Measurements from ENCODE around the gene TRIO.

Gene TRIO

GRCh38 chr5:14469551-14470377 lies 326.6 kb downstream of the TRIO start:
- no peak for DNase-seq

GRCh38 chr5:14471507-14471906 lies 328.4 kb downstream of the TRIO start:
- no peak for DNase-seq

- no peak for DNase-seq
Measured at GRCh38 chr5:14472986-14473567, 329.9 kb downstream of the TRIO start.

- DNase-seq, result no peak
Measured at GRCh38 chr5:14475045-14475444, 331.9 kb downstream of the TRIO start.

GRCh38 chr5:14476786-14477435 lies 333.8 kb downstream of the TRIO start:
- DNase-seq, result no peak

GRCh38 chr5:14479143-14479696 lies 336.1 kb downstream of the TRIO start:
- no peak for DNase-seq

- DNase-seq, result no peak
Measured at GRCh38 chr5:14481349-14481748, 338.2 kb downstream of the TRIO start.

GRCh38 chr5:14482085-14482484 lies 338.9 kb downstream of the TRIO start:
- no peak for DNase-seq

- DNase-seq, result no peak
Measured at GRCh38 chr5:14483504-14484157, 340.5 kb downstream of the TRIO start.

- no peak for DNase-seq
Measured at GRCh38 chr5:14486486-14486885, 343.3 kb downstream of the TRIO start.

GRCh38 chr5:14486996-14487896 lies 344.1 kb downstream of the TRIO start:
- no peak for DNase-seq

- no peak for DNase-seq
Measured at GRCh38 chr5:14487897-14488570, 344.9 kb downstream of the TRIO start.

GRCh38 chr5:14488709-14489108 lies 345.6 kb downstream of the TRIO start:
- no peak for DNase-seq

- no peak for DNase-seq
Measured at GRCh38 chr5:14489643-14490042, 346.5 kb downstream of the TRIO start.

- DNase-seq, result no peak
Measured at GRCh38 chr5:14490309-14490711, 347.2 kb downstream of the TRIO start.

- DNase-seq, result no peak
Measured at GRCh38 chr5:14491015-14491915, 348.1 kb downstream of the TRIO start.

- no peak for DNase-seq
Measured at GRCh38 chr5:14492331-14492964, 349.3 kb downstream of the TRIO start.

- DNase-seq, result no peak
Measured at GRCh38 chr5:14495301-14495700, 352.2 kb downstream of the TRIO start.

GRCh38 chr5:14497311-14497710 lies 354.2 kb downstream of the TRIO start:
- DNase-seq, result no peak

All from NCI-H510A (cell line).